Measurements from ENCODE around the gene CENPQ.

DNA sequence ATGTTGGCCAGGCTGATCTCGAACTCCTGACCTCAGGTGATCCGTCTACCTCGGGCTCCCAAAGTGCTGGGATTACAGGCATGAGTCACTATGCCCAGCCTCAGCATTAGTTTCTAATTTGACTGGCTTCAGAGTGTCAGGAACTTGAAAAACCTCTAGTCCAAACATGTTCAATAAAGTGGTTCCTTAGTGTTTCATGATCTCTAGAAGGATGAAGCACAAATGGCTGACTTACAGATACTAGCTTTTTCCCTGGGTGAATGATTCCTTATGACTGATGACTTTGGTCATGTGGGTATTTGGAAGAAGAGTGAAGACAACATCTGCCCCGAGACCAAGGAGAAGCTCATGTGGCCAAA lies 53.0 kb downstream of the CENPQ start:
- TF ChIP-seq, protein P1, sequence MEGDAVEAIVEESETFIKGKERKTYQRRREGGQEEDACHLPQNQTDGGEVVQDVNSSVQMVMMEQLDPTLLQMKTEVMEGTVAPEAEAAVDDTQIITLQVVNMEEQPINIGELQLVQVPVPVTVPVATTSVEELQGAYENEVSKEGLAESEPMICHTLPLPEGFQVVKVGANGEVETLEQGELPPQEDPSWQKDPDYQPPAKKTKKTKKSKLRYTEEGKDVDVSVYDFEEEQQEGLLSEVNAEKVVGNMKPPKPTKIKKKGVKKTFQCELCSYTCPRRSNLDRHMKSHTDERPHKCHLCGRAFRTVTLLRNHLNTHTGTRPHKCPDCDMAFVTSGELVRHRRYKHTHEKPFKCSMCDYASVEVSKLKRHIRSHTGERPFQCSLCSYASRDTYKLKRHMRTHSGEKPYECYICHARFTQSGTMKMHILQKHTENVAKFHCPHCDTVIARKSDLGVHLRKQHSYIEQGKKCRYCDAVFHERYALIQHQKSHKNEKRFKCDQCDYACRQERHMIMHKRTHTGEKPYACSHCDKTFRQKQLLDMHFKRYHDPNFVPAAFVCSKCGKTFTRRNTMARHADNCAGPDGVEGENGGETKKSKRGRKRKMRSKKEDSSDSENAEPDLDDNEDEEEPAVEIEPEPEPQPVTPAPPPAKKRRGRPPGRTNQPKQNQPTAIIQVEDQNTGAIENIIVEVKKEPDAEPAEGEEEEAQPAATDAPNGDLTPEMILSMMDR (IDR thresholded peaks at IDR 0.05), result no peak
- TF ChIP-seq EZH2 (IDR thresholded peaks at IDR 0.05) (no peak), EZH2phosphoT487 (IDR thresholded peaks at IDR 0.05) (no peak)
